ENCODE results near the gene SERPINF2. TPM values are rescaled to one million over a fixed set of nuclear protein-coding genes. Genes with fewer than 3 reads are reported as not detected.

Gene SERPINF2
- 0.06 and 0.08 TPM in 2 replicates for polyA plus RNA-seq (2013)

DNA sequence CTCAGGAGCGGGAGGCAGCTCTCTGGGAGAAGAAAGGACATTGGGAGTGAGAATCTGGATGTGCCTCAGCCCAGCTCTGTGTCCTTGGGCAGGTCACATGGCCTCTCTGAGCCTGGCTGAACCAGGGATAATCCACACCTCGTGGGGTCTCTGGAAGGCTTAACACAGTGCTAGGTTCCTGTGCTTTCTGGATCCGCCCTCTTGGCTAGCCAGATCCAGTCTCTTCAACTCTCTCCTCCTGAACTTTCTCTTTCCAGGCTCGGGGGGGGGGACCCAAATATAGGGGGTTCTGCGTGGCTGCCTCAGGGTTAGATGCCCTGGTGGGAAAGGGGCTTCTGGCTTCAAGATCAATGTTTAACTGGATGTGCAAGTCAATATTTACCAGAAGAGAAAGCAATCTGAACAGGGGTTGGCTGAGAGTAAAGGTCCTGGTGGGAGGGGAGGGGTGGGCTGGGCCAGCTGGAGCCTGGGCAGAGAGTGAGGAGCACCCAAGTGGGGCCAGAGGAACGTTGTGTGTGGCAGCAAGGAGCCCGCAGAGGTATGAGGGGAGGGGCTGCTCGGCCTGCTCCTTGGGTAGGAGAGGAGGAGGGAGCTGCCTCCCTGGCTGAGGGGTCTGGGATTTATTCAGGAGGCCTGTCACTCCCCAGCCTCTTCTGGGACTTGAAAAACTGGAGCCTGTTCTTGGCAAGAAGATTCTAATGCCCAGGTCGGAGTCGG, at the start of gene SERPINF2:
Gene SERPINF2 (plus strand): TSS at position 501 of the 717 bp plus-strand sequence. CDS start 2,125 bp downstream, outside the sequence.
- no peaks in the 10 kb centered on the region for H3K27me3 ChIP-seq (ENCODE audit: insufficient read depth, low read length)
- WGBS (ENCODE audit: extremely low coverage, insufficient coverage, insufficient read length): no CpG with 5 or more reads among the region's 10 CpGs
- H3K79me1 ChIP-seq (ENCODE audit: low read length): no peaks in the 10 kb centered on the region
- H3K79me2 ChIP-seq (ENCODE audit: control insufficient read depth, insufficient read depth, low read length, poor library complexity): no peaks in the 10 kb centered on the region
- no peak for DNase-seq
- no peak within 1 kb of the TSS for H4K91ac ChIP-seq (ENCODE audit: low read depth, low read length)
- H2BK120ac ChIP-seq (ENCODE audit: insufficient read depth, low read length, poor library complexity): no peak within 1 kb of the TSS
- H2BK5ac ChIP-seq (ENCODE audit: low read depth, low read length, poor library complexity): no peak within 1 kb of the TSS
- H3K4me2 ChIP-seq (ENCODE audit: low read length): no peak within 1 kb of the TSS
- no peak within 1 kb of the TSS for H3K23ac ChIP-seq (ENCODE audit: low read length)
- H3K4me1 ChIP-seq (ENCODE audit: control insufficient read depth in 1 of 2, insufficient read depth in 2 of 2, low read length in 2 of 2): no peaks in the 10 kb centered on the region
- no peak within 1 kb of the TSS for H3K27ac ChIP-seq (ENCODE audit: low read depth, low read length)
- H3K4me3 ChIP-seq (ENCODE audit: low read depth, low read length): no peak within 1 kb of the TSS
- no peak within 1 kb of the TSS for H4K8ac ChIP-seq (ENCODE audit: low read depth, low read length)
- no peak within 1 kb of the TSS for H3K9ac ChIP-seq (ENCODE audit: low read length)
- no peak within 1 kb of the TSS for H3K14ac ChIP-seq (ENCODE audit: low read length)
- peaks cover 3% of the 10 kb centered on the region for H3K9me3 ChIP-seq (ENCODE audit: insufficient read depth, low read depth, low read length)
- no peak within 1 kb of the TSS for H3K4ac ChIP-seq (ENCODE audit: low read depth, low read length)
- H2AK5ac ChIP-seq (ENCODE audit: low read length): no peak within 1 kb of the TSS
- no peak within 1 kb of the TSS for H3K18ac ChIP-seq (ENCODE audit: low read length)
- peaks cover 4% of the 10 kb centered on the region in 2 experiments for H3K36me3 ChIP-seq (ENCODE audit: control insufficient read depth in 1 of 2, insufficient read depth in 2 of 2, low read length in 2 of 2)
- H4K12ac ChIP-seq (ENCODE audit: low read depth, low read length): no peak within 1 kb of the TSS
- no peak within 1 kb of the TSS for H2AFZ ChIP-seq (ENCODE audit: insufficient read depth, low read length, poor library complexity)
- H2BK12ac ChIP-seq (ENCODE audit: low read length): no peak within 1 kb of the TSS

DNA sequence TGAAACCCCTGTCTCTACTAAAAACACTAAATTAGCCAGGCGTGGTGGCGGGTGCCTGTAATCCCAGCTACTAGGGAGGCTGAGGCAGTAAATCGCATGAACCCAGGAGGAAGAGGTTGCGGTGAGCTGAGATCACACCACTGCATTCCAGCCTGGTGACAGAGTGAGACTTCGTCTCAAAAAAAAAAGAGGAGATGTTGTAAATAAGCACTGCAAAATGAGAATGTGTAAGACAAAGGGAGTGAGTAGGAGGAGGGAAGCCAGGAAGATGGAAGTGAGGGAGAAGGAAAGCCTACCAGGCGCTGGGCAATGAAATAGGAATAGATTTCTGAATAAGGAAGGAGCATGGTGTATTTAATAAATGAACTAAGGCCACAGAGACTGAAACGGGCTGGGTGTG, 49.3 kb upstream of the SERPINF2 start:
- Histone ChIP-seq H3K79me1 (ENCODE audit: low read length) (no peaks in the 10 kb centered on the region), H3K9me3 (ENCODE audit: insufficient read depth, low read depth, low read length) (peaks cover 3% of the 10 kb centered on the region), H2AFZ (ENCODE audit: insufficient read depth, low read length, poor library complexity) (no peak overlapping the region), H3K18ac (ENCODE audit: low read length) (no peak overlapping the region), H4K91ac (ENCODE audit: low read depth, low read length) (no peak overlapping the region), H2AK5ac (ENCODE audit: low read length) (no peak overlapping the region), H3K4me3 (ENCODE audit: low read depth, low read length) (no peak overlapping the region), H3K4me2 (ENCODE audit: low read length) (no peak overlapping the region), H3K9ac (ENCODE audit: low read length) (no peak overlapping the region), H3K14ac (ENCODE audit: low read length) (no peak overlapping the region), H3K23ac (ENCODE audit: low read length) (no peak overlapping the region), H2BK12ac (ENCODE audit: low read length) (no peak overlapping the region), H3K36me3 (ENCODE audit: control insufficient read depth in 1 of 2, insufficient read depth in 2 of 2, low read length in 2 of 2) (no peaks in the 10 kb centered on the region), H3K79me2 (ENCODE audit: control insufficient read depth, insufficient read depth, low read length, poor library complexity) (no peaks in the 10 kb centered on the region), H2BK5ac (ENCODE audit: low read depth, low read length, poor library complexity) (no peak overlapping the region), H3K27ac (ENCODE audit: low read depth, low read length) (no peak overlapping the region), H2BK120ac (ENCODE audit: insufficient read depth, low read length, poor library complexity) (no peak overlapping the region), H3K4me1 (ENCODE audit: control insufficient read depth in 1 of 2, insufficient read depth in 2 of 2, low read length in 2 of 2) (no peaks in the 10 kb centered on the region), H3K4ac (ENCODE audit: low read depth, low read length) (no peak overlapping the region), H4K12ac (ENCODE audit: low read depth, low read length) (no peak overlapping the region), H4K8ac (ENCODE audit: low read depth, low read length) (no peak overlapping the region), H3K27me3 (ENCODE audit: insufficient read depth, low read length) (no peaks in the 10 kb centered on the region)
- no peak for DNase-seq
- WGBS (ENCODE audit: extremely low coverage, insufficient coverage, insufficient read length): no CpG with 5 or more reads among the region's 7 CpGs

DNA sequence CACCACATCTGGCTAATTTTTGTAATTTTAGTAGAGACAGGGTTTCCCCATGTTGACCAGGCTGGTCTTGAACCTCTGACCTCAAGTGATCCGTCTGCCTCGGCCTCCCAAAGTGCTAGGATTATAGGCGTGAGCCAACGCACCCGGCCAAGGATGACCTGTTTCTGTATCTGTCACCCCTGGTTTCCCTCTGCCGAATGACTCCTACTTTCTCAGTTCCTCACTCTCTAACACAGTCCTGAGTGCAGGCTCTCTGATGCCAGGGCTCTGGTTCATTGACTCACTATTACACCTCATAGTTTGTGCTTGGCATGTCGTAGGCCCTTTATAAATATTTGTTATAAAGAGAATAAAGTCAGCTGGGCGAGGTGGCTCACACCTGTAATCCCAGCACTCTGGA, 47.3 kb upstream of the SERPINF2 start:
- H2AFZ ChIP-seq (ENCODE audit: insufficient read depth, low read length, poor library complexity): no peak overlapping the region
- no CpG with 5 or more reads among the region's 8 CpGs for WGBS (ENCODE audit: extremely low coverage, insufficient coverage, insufficient read length)
- H3K4me3 ChIP-seq (ENCODE audit: low read depth, low read length): no peak overlapping the region
- DNase-seq: no peak
- H3K27ac ChIP-seq (ENCODE audit: low read depth, low read length): no peak overlapping the region
- no peak overlapping the region for H2BK12ac ChIP-seq (ENCODE audit: low read length)
- no peak overlapping the region for H3K4me2 ChIP-seq (ENCODE audit: low read length)
- H3K36me3 ChIP-seq (ENCODE audit: control insufficient read depth in 1 of 2, insufficient read depth in 2 of 2, low read length in 2 of 2): no peaks in the 10 kb centered on the region
- no peak overlapping the region for H3K18ac ChIP-seq (ENCODE audit: low read length)
- no peaks in the 10 kb centered on the region for H3K27me3 ChIP-seq (ENCODE audit: insufficient read depth, low read length)
- no peak overlapping the region for H3K9ac ChIP-seq (ENCODE audit: low read length)
- peaks cover 3% of the 10 kb centered on the region for H3K9me3 ChIP-seq (ENCODE audit: insufficient read depth, low read depth, low read length)
- H3K4me1 ChIP-seq (ENCODE audit: control insufficient read depth in 1 of 2, insufficient read depth in 2 of 2, low read length in 2 of 2): no peaks in the 10 kb centered on the region
- no peaks in the 10 kb centered on the region for H3K79me1 ChIP-seq (ENCODE audit: low read length)
- H3K23ac ChIP-seq (ENCODE audit: low read length): no peak overlapping the region
- no peaks in the 10 kb centered on the region for H3K79me2 ChIP-seq (ENCODE audit: control insufficient read depth, insufficient read depth, low read length, poor library complexity)
- no peak overlapping the region for H4K12ac ChIP-seq (ENCODE audit: low read depth, low read length)
- no peak overlapping the region for H2BK120ac ChIP-seq (ENCODE audit: insufficient read depth, low read length, poor library complexity)
- no peak overlapping the region for H3K14ac ChIP-seq (ENCODE audit: low read length)
- no peak overlapping the region for H2BK5ac ChIP-seq (ENCODE audit: low read depth, low read length, poor library complexity)
- H4K91ac ChIP-seq (ENCODE audit: low read depth, low read length): no peak overlapping the region
- H2AK5ac ChIP-seq (ENCODE audit: low read length): no peak overlapping the region
- no peak overlapping the region for H3K4ac ChIP-seq (ENCODE audit: low read depth, low read length)
- no peak overlapping the region for H4K8ac ChIP-seq (ENCODE audit: low read depth, low read length)

DNA sequence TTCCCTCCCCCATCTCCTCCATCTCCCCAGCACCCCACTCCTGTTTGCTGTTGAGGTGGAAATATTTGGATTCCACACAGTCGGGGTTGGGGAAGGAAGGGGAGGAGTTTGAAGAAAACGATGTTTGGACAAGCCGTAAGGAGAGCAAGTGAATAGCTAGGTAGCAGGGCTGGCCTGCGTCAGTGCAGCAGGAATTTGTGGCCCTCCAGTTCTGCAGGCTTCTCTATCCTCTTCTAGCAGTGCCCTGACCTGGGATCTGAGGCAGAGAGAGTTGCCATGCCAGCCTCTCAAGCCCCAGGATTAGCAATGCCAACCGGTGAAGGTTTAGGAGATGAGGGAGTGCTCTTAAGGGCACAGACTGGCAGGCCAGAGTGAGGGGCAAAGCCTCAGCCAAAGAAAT, 45.0 kb upstream of the SERPINF2 start:
- H3K79me2 ChIP-seq (ENCODE audit: control insufficient read depth, insufficient read depth, low read length, poor library complexity): no peaks in the 10 kb centered on the region
- H3K9me3 ChIP-seq (ENCODE audit: insufficient read depth, low read depth, low read length): peaks cover 3% of the 10 kb centered on the region
- no peak overlapping the region for H2BK12ac ChIP-seq (ENCODE audit: low read length)
- no peak overlapping the region for H3K9ac ChIP-seq (ENCODE audit: low read length)
- no peaks in the 10 kb centered on the region for H3K4me1 ChIP-seq (ENCODE audit: control insufficient read depth in 1 of 2, insufficient read depth in 2 of 2, low read length in 2 of 2)
- no peak overlapping the region for H4K8ac ChIP-seq (ENCODE audit: low read depth, low read length)
- no peak overlapping the region for H3K14ac ChIP-seq (ENCODE audit: low read length)
- H2AK5ac ChIP-seq (ENCODE audit: low read length): no peak overlapping the region
- H3K23ac ChIP-seq (ENCODE audit: low read length): no peak overlapping the region
- no peak overlapping the region for H3K4ac ChIP-seq (ENCODE audit: low read depth, low read length)
- no peak overlapping the region for H3K4me3 ChIP-seq (ENCODE audit: low read depth, low read length)
- no peak overlapping the region for H3K27ac ChIP-seq (ENCODE audit: low read depth, low read length)
- H2BK120ac ChIP-seq (ENCODE audit: insufficient read depth, low read length, poor library complexity): no peak overlapping the region
- H3K4me2 ChIP-seq (ENCODE audit: low read length): no peak overlapping the region
- H2AFZ ChIP-seq (ENCODE audit: insufficient read depth, low read length, poor library complexity): no peak overlapping the region
- DNase-seq: no peak
- no peak overlapping the region for H2BK5ac ChIP-seq (ENCODE audit: low read depth, low read length, poor library complexity)
- H3K36me3 ChIP-seq (ENCODE audit: control insufficient read depth in 1 of 2, insufficient read depth in 2 of 2, low read length in 2 of 2): no peaks in the 10 kb centered on the region
- H3K79me1 ChIP-seq (ENCODE audit: low read length): no peaks in the 10 kb centered on the region
- no peaks in the 10 kb centered on the region for H3K27me3 ChIP-seq (ENCODE audit: insufficient read depth, low read length)
- H4K91ac ChIP-seq (ENCODE audit: low read depth, low read length): no peak overlapping the region
- no CpG with 5 or more reads among the region's 5 CpGs for WGBS (ENCODE audit: extremely low coverage, insufficient coverage, insufficient read length)
- no peak overlapping the region for H3K18ac ChIP-seq (ENCODE audit: low read length)
- H4K12ac ChIP-seq (ENCODE audit: low read depth, low read length): no peak overlapping the region

Data from trophoblast cell (in vitro differentiated cells and primary cell).